ENCODE results near the gene ITGB6.
"Not testable (repeated sequence)": the region's sequence is repeated elsewhere in the genome, so short reads cannot be mapped to it uniquely, and the experiment has no call there.

ITGB6 gene

GRCh38 chr2:160139350-160139749 lies 60.7 kb downstream of the ITGB6 start:
- DNase-seq = no peak

GRCh38 chr2:160138406-160138805 lies 61.7 kb downstream of the ITGB6 start:
- no peak for DNase-seq

- no peak for DNase-seq
Measured at GRCh38 chr2:160137464-160137863, 62.6 kb downstream of the ITGB6 start.

GRCh38 chr2:160132761-160133160 lies 67.3 kb downstream of the ITGB6 start:
- DNase-seq = no peak

GRCh38 chr2:160126756-160127155 lies 73.3 kb downstream of the ITGB6 start:
- no peak for DNase-seq

- no peak for DNase-seq
Measured at GRCh38 chr2:160126315-160126714, 73.8 kb downstream of the ITGB6 start.

- no peak for DNase-seq
Measured at GRCh38 chr2:160125828-160126227, 74.2 kb downstream of the ITGB6 start.

GRCh38 chr2:160125366-160125765 lies 74.7 kb downstream of the ITGB6 start:
- no peak for DNase-seq

- no peak for DNase-seq
Measured at GRCh38 chr2:160124571-160124970, 75.5 kb downstream of the ITGB6 start.

GRCh38 chr2:160114721-160115120 lies 85.4 kb downstream of the ITGB6 start:
- not testable (repeated sequence) for DNase-seq

GRCh38 chr2:160114020-160114419 lies 86.1 kb downstream of the ITGB6 start:
- no peak for DNase-seq

GRCh38 chr2:160111951-160112798 lies 87.9 kb downstream of the ITGB6 start:
- no peak for DNase-seq

- no peak for DNase-seq
Measured at GRCh38 chr2:160110674-160111239, 89.3 kb downstream of the ITGB6 start.

GRCh38 chr2:160109939-160110673 lies 90.0 kb downstream of the ITGB6 start:
- no peak for DNase-seq

GRCh38 chr2:160109243-160109642 lies 90.8 kb downstream of the ITGB6 start:
- DNase-seq = no peak

- no peak for DNase-seq
Measured at GRCh38 chr2:160108646-160109045, 91.4 kb downstream of the ITGB6 start.

- DNase-seq = no peak
Measured at GRCh38 chr2:160105366-160105765, 94.7 kb downstream of the ITGB6 start.

- DNase-seq = no peak
Measured at GRCh38 chr2:160104115-160104514, 96.0 kb downstream of the ITGB6 start.

- DNase-seq = no peak
Measured at GRCh38 chr2:160097326-160097725, 102.7 kb downstream of the ITGB6 start.

GRCh38 chr2:160096409-160096808 lies 103.7 kb downstream of the ITGB6 start:
- no peak for DNase-seq

- DNase-seq = no peak
Measured at GRCh38 chr2:160092445-160092844, 107.6 kb downstream of the ITGB6 start.

GRCh38 chr2:160091381-160091780 lies 108.7 kb downstream of the ITGB6 start:
- DNase-seq = no peak

GRCh38 chr2:160087854-160088745 lies 112.0 kb downstream of the ITGB6 start:
- DNase-seq = no peak

Data from cerebellar nuclear complex (tissue), 1 donor.